HCT116 (cell line): Measurements from ENCODE around the gene OR4M1. TPM values are rescaled to one million over a fixed set of nuclear protein-coding genes. Genes with fewer than 3 reads are reported as not detected.
"Not testable (repeated sequence)": the region's sequence is repeated elsewhere in the genome, so short reads cannot be mapped to it uniquely, and the experiment has no call there.

Source experiments
- ATAC-seq: fragments of 200-7000 bp; cut with Tn5 transposase; 2 replicates; pipeline ENCODE4 v1.9.1; 2020; ENCODE audit warnings: mild to moderate bottlenecking, moderate library complexity
- BruUV-seq: library from RNA; stranded (reverse); fragments of 400-500 nt; replicated peaks from 2 replicates; lab custom pipeline; 2021; lab: Mats Ljungman, UMichigan
- CTCF ChIA-PET: fragments of 300-600 bp; sonication (Branson Sonifier 250); formaldehyde crosslinking; loops from one replicate; lab custom pipeline; 2021; ENCODE audit warnings: antibody characterized with exemption; lab: Charles Lee
- POLR2A ChIA-PET: fragments of 300-600, 350-600 bp; sonication (Branson Sonifier 250); formaldehyde crosslinking; loops from one replicate; lab custom pipeline; 2021; ENCODE audit warnings: antibody characterized with exemption; lab: Charles Lee
- RAD21 ChIA-PET, 2 experiments: fragments of 300-600 bp; sonication (Branson Sonifier 250); formaldehyde crosslinking; loops; one replicate each; lab custom pipeline; 2023; ENCODE audit warnings: low total read pairs in 2 of 2; ENCODE audit not compliant: uncharacterized antibody in 2 of 2, unreplicated experiment in 2 of 2, low non-redundant PET in 1 of 2; lab: Charles Lee
- DNase-seq: peaks from one replicate; pipeline ENCODE4 v3.0.0-alpha.2; 2010; ENCODE audit warnings: low read depth, low spot score
- H2AFZ ChIP-seq: fragments of 200-600 bp; shearing (Covaris generic), sonication (generic); 2 replicates; pipeline ENCODE4 v1.6.1; 2017; ENCODE audit warnings: low read depth, mixed run types, mixed read lengths, antibody characterized with exemption, low read length; ENCODE audit not compliant: poor library complexity, severe bottlenecking
- H3K27ac ChIP-seq: 2 replicates; pipeline ENCODE4 v1.5.1; 2012; ENCODE audit warnings: low read depth, low read length
- H3K27me3 ChIP-seq: fragments of 200-600 bp; sonication (generic); 2 replicates; pipeline ENCODE4 v1.6.1; 2016; ENCODE audit warnings: mixed run types, low read length, mixed read lengths; ENCODE audit not compliant: insufficient read depth
- H3K36me3 ChIP-seq, 2 experiments: fragments of 200-500 bp in 1 of 2; fragments of 200-600 bp in 1 of 2; sonication (Bioruptor generic) in 1 of 2; sonication (generic) in 1 of 2; 2 replicates each; pipeline versions ENCODE4 v1.5.1 to v1.6.1; 2014 to 2016; ENCODE audit warnings: low read length in 2 of 2, inconsistent platforms in 1 of 2, mixed read lengths in 1 of 2, mixed run types in 1 of 2; ENCODE audit not compliant: insufficient read depth in 2 of 2, control insufficient read depth in 1 of 2
- H3K4me1 ChIP-seq, 2 experiments: fragments of 200-600 bp in 1 of 2; sonication (generic) in 1 of 2; 2 replicates each; pipeline versions ENCODE4 v1.5.1 to v1.6.1; 2012 to 2017; ENCODE audit warnings: low read length in 2 of 2, inconsistent platforms in 1 of 2, mild to moderate bottlenecking in 1 of 2, mixed read lengths in 1 of 2, mixed run types in 1 of 2, moderate library complexity in 1 of 2; ENCODE audit not compliant: insufficient read depth in 2 of 2, control insufficient read depth in 1 of 2
- H3K4me2 ChIP-seq: fragments of 200-600 bp; sonication (generic); 2 replicates; pipeline ENCODE4 v1.6.1; 2017; ENCODE audit warnings: mixed run types, low read length, mixed read lengths
- H3K4me3 ChIP-seq, 2 experiments: fragments of 200-600 bp in 1 of 2; sonication (generic) in 1 of 2; replicated peaks in 1 of 2; 2 replicates each; pipeline ENCODE4 v1.5.1; 2011 to 2016; ENCODE audit warnings: low read length in 2 of 2, control low read depth in 1 of 2, low read depth in 1 of 2, mild to moderate bottlenecking in 1 of 2, mixed read lengths in 1 of 2, mixed run types in 1 of 2
- H3K79me2 ChIP-seq: fragments of 200-600 bp; sonication (generic); 2 replicates; pipeline ENCODE4 v1.6.1; 2017; ENCODE audit warnings: mild to moderate bottlenecking, mixed run types, low read length, moderate library complexity, mixed read lengths; ENCODE audit not compliant: insufficient read depth
- H3K9ac ChIP-seq: fragments of 200-600 bp; sonication (generic); 2 replicates; pipeline ENCODE4 v1.6.1; 2016; ENCODE audit warnings: low read length, mixed read lengths
- H3K9me2 ChIP-seq: fragments of 200-600 bp; sonication (generic), shearing (Covaris generic); 2 replicates; pipeline ENCODE4 v1.6.1; 2017; ENCODE audit warnings: mixed run types, mild to moderate bottlenecking, moderate library complexity; ENCODE audit not compliant: insufficient read depth
- H3K9me3 ChIP-seq, 2 experiments: fragments of 200-500 bp in 1 of 2; fragments of 200-600 bp in 1 of 2; sonication (Bioruptor generic) in 1 of 2; sonication (generic) in 1 of 2; 2 replicates each; pipeline ENCODE4 v1.6.1; 2014 to 2017; ENCODE audit warnings: low read length in 2 of 2, mixed read lengths in 2 of 2, inconsistent platforms in 1 of 2, low read depth in 1 of 2, mild to moderate bottlenecking in 1 of 2, mixed run types in 1 of 2, moderate library complexity in 1 of 2; ENCODE audit not compliant: control insufficient read depth in 1 of 2, insufficient read depth in 1 of 2
- H4K20me1 ChIP-seq: fragments of 200-600 bp; sonication (generic), shearing (Covaris generic); 2 replicates; pipeline ENCODE4 v1.6.1; 2017; ENCODE audit warnings: mixed run types, mild to moderate bottlenecking, moderate library complexity; ENCODE audit not compliant: insufficient read depth
- CBX3 ChIP-seq: IDR thresholded peaks from 2 replicates; pipeline ENCODE4 v1.6.1; 2012; ENCODE audit warnings: low read depth
- EGR1 ChIP-seq: IDR thresholded peaks from 2 replicates; pipeline ENCODE4 v1.6.1; 2012; ENCODE audit warnings: low read depth
- EZH2 ChIP-seq: fragments of 200-600 bp; sonication (generic); IDR thresholded peaks from 2 replicates; pipeline ENCODE4 v1.6.1; 2017; ENCODE audit warnings: antibody characterized with exemption, mixed run types
- FOSL1 ChIP-seq: IDR thresholded peaks from 2 replicates; pipeline ENCODE4 v1.6.1; 2012; ENCODE audit warnings: low read depth
- POLR2AphosphoS5 ChIP-seq: IDR thresholded peaks from 2 replicates; pipeline ENCODE4 v1.6.1; 2011; ENCODE audit warnings: mild to moderate bottlenecking, low read depth, low read length, moderate library complexity
- SP1 ChIP-seq: IDR thresholded peaks from 2 replicates; pipeline ENCODE4 v1.6.1; 2012; ENCODE audit warnings: low read depth
- ZBTB33 ChIP-seq: IDR thresholded peaks from 2 replicates; pipeline ENCODE4 v1.6.1; 2011; ENCODE audit warnings: mild to moderate bottlenecking, low read length, moderate library complexity; ENCODE audit not compliant: insufficient replicate concordance; ENCODE audit errors: extremely low read depth
- intact Hi-C: fragments of 100-400 bp; cut with micrococcal nuclease; formaldehyde crosslinking; loops from 2 replicates; pipeline ENCODE4 v1.10.0; 2022
- total RNA-seq: library from RNA; stranded (reverse); gene quantifications from one replicate; pipeline ENCODE4 v1.2.1, GENCODE V29; 2021; ENCODE audit not compliant: unreplicated experiment

Gene OR4M1
- total RNA-seq, 1 experiment from 2014 or later: not detected

- H3K36me3 ChIP-seq: no peaks in the 10 kb centered on the region
- BruUV-seq: no TSS peak
- ChIA-PET CTCF (no interaction called here), RAD21 (no interaction called here), POLR2A (no interaction called here)
- H3K9me3 ChIP-seq: peaks cover 4 to 6% of the 10 kb centered on the region in 2 experiments; a peak in 1 of 4 replicates
- H3K27ac ChIP-seq: no peak overlapping the region
- H3K9me2 ChIP-seq: no peaks in the 10 kb centered on the region
- no peak overlapping the region for H3K4me2 ChIP-seq
- H3K9ac ChIP-seq: no peak overlapping the region
- TF ChIP-seq ZBTB33: no peak
- TF ChIP-seq SP1: no peak
- TF ChIP-seq FOSL1: no peak
- TF ChIP-seq EZH2: no peak
- TF ChIP-seq CBX3: no peak
- no peak for TF ChIP-seq POLR2AphosphoS5
- no peak for TF ChIP-seq EGR1
- intact Hi-C loops: no loop called here
- no peak for ATAC-seq
- DNase-seq: no peak
- no peaks in the 10 kb centered on the region for H3K27me3 ChIP-seq
- no peaks in the 10 kb centered on the region for H3K4me1 ChIP-seq
- H4K20me1 ChIP-seq: no peaks in the 10 kb centered on the region
- H2AFZ ChIP-seq: no peak overlapping the region
- H3K79me2 ChIP-seq: no peaks in the 10 kb centered on the region
- H3K4me3 ChIP-seq: no peak overlapping the region
These were observed 50.5 kb downstream of the OR4M1 start for GRCh38 chr14:19823765-19824164.

- H3K4me1 ChIP-seq, H3K27me3 ChIP-seq, RAD21 ChIA-PET, H3K9me2 ChIP-seq, H3K9me3 ChIP-seq, DNase-seq, H3K79me2 ChIP-seq, H3K36me3 ChIP-seq, ATAC-seq, H4K20me1 ChIP-seq, H3K9ac ChIP-seq, POLR2A ChIA-PET, H3K4me3 ChIP-seq, H2AFZ ChIP-seq, H3K27ac ChIP-seq, H3K4me2 ChIP-seq, BruUV-seq, CTCF ChIA-PET, intact Hi-C loops: not testable (repeated sequence)
These were observed 54.4 kb downstream of the OR4M1 start for GRCh38 chr14:19827626-19828244.
